ENCODE data around the gene TRMT1. TPM values are rescaled to one million over a fixed set of nuclear protein-coding genes. Genes with fewer than 3 reads are reported as not detected.

Gene TRMT1
- total RNA-seq, 1 experiment from 2014 or later, result 63.2 TPM

- ChIA-PET POLR2A (interaction anchor here (0.5 kb wide), 1 partner anchor 45 kb away, joined by 3 read pairs; no protein-coding TSS in a partner anchor), CTCF (interaction anchor here (0.8 to 1.6 kb wide), 2 partner anchors 24 to 103 kb away, joined by 3 to 9 read pairs; no protein-coding TSS in a partner anchor)
- Mint-ChIP-seq H3K27ac (ENCODE audit: low read depth, unreplicated experiment) (no peak overlapping the region), H3K36me3 (ENCODE audit: insufficient read depth, unreplicated experiment) (no peaks in the 10 kb centered on the region), H3K4me3 (ENCODE audit: unreplicated experiment) (no peak overlapping the region), H3K4me1 (ENCODE audit: insufficient read depth, unreplicated experiment) (no peaks in the 10 kb centered on the region), H3K27me3 (ENCODE audit: insufficient read depth, unreplicated experiment) (no peaks in the 10 kb centered on the region), H3K9me3 (ENCODE audit: unreplicated experiment) (no peaks in the 10 kb centered on the region)
- TF ChIP-seq CTCF (IDR thresholded peaks at IDR 0.05; ENCODE audit: unreplicated experiment), result no peak
- DNase-seq (ENCODE audit: unreplicated experiment), result no peak
- intact Hi-C loops (cut with micrococcal nuclease), result no loop called here
- BruUV-seq (replicated peaks), result no TSS peak
These were observed 48.3 kb downstream of the TRMT1 start for GRCh38 chr19:13068085-13068846.

GRCh38 chr19:13066933-13067807 is 49.4 kb downstream of the TRMT1 start:
- Mint-ChIP-seq H3K27ac (ENCODE audit: low read depth, unreplicated experiment) (peak overlapping the region; percentile 49), H3K4me3 (ENCODE audit: unreplicated experiment) (no peak overlapping the region), H3K36me3 (ENCODE audit: insufficient read depth, unreplicated experiment) (no peaks in the 10 kb centered on the region), H3K27me3 (ENCODE audit: insufficient read depth, unreplicated experiment) (no peaks in the 10 kb centered on the region), H3K9me3 (ENCODE audit: unreplicated experiment) (no peaks in the 10 kb centered on the region), H3K4me1 (ENCODE audit: insufficient read depth, unreplicated experiment) (no peaks in the 10 kb centered on the region)
- no TSS peak for BruUV-seq (replicated peaks)
- POLR2A ChIA-PET, result no interaction called here
- CTCF ChIA-PET, result interaction anchor here (0.6 to 1.6 kb wide), 4 partner anchors 15 to 102 kb away, joined by 3 to 9 read pairs (median 4); no protein-coding TSS in a partner anchor
- no peak for DNase-seq (ENCODE audit: unreplicated experiment)
- no peak for TF ChIP-seq CTCF (IDR thresholded peaks at IDR 0.05; ENCODE audit: unreplicated experiment)
- intact Hi-C loops (cut with micrococcal nuclease), result no loop called here

- CTCF ChIA-PET, result interaction anchor here (1.2 to 2.4 kb wide), 2 partner anchors 28 to 89 kb away, joined by 3 to 13 read pairs; no protein-coding TSS in a partner anchor
- Mint-ChIP-seq H3K27ac (ENCODE audit: low read depth, unreplicated experiment) (no peak overlapping the region), H3K4me1 (ENCODE audit: insufficient read depth, unreplicated experiment) (peaks cover 1% of the 10 kb centered on the region), H3K36me3 (ENCODE audit: insufficient read depth, unreplicated experiment) (no peaks in the 10 kb centered on the region), H3K9me3 (ENCODE audit: unreplicated experiment) (no peaks in the 10 kb centered on the region), H3K27me3 (ENCODE audit: insufficient read depth, unreplicated experiment) (no peaks in the 10 kb centered on the region), H3K4me3 (ENCODE audit: unreplicated experiment) (no peak overlapping the region)
- no peak for TF ChIP-seq CTCF (IDR thresholded peaks at IDR 0.05; ENCODE audit: unreplicated experiment)
- POLR2A ChIA-PET, result no interaction called here
- no peak for DNase-seq (ENCODE audit: unreplicated experiment)
- intact Hi-C loops (cut with micrococcal nuclease), result no loop called here
- no TSS peak for BruUV-seq (replicated peaks)
These were observed 50.3 kb downstream of the TRMT1 start for GRCh38 chr19:13066226-13066625.

GRCh38 chr19:13064092-13064489 is 52.4 kb downstream of the TRMT1 start:
- BruUV-seq (replicated peaks), result no TSS peak
- ChIA-PET CTCF (interaction anchor here (0.8 to 13.3 kb wide), 5 partner anchors 18 to 99 kb away, joined by 3 to 334 read pairs (median 13); no protein-coding TSS in a partner anchor), POLR2A (interaction anchor here (0.6 kb wide), 1 partner anchor 51 kb away, joined by 3 read pairs; no protein-coding TSS in a partner anchor)
- no peak overlapping the region for H3K4me3 Mint-ChIP-seq (ENCODE audit: unreplicated experiment)
- no peak for TF ChIP-seq CTCF (IDR thresholded peaks at IDR 0.05; ENCODE audit: unreplicated experiment)
- no peak for DNase-seq (ENCODE audit: unreplicated experiment)
- H3K9me3 Mint-ChIP-seq (ENCODE audit: unreplicated experiment), result no peaks in the 10 kb centered on the region
- H3K27ac Mint-ChIP-seq (ENCODE audit: low read depth, unreplicated experiment), result no peak overlapping the region
- no peaks in the 10 kb centered on the region for H3K27me3 Mint-ChIP-seq (ENCODE audit: insufficient read depth, unreplicated experiment)
- no peaks in the 10 kb centered on the region for H3K36me3 Mint-ChIP-seq (ENCODE audit: insufficient read depth, unreplicated experiment)
- intact Hi-C loops (cut with micrococcal nuclease), result loop anchor here (5.0 kb wide), 1 partner anchor 42 kb away; no protein-coding TSS in a partner anchor
- H3K4me1 Mint-ChIP-seq (ENCODE audit: insufficient read depth, unreplicated experiment), result peaks cover 7% of the 10 kb centered on the region

All from MCF 10A (cell line).